ENCODE measurements around the gene RXFP3. TPM values are rescaled to one million over a fixed set of nuclear protein-coding genes. Genes with fewer than 3 reads are reported as not detected.
A peak's percentile ranks its signal among the peaks of the same experiment; 100 is the strongest.

RXFP3 gene
- total and polyA plus RNA-seq, 2 of the 8 experiments (the other 6 are each of a cell fraction or from before 2014, with no cell fraction given): 0.15 TPM; not detected in 1

DNA sequence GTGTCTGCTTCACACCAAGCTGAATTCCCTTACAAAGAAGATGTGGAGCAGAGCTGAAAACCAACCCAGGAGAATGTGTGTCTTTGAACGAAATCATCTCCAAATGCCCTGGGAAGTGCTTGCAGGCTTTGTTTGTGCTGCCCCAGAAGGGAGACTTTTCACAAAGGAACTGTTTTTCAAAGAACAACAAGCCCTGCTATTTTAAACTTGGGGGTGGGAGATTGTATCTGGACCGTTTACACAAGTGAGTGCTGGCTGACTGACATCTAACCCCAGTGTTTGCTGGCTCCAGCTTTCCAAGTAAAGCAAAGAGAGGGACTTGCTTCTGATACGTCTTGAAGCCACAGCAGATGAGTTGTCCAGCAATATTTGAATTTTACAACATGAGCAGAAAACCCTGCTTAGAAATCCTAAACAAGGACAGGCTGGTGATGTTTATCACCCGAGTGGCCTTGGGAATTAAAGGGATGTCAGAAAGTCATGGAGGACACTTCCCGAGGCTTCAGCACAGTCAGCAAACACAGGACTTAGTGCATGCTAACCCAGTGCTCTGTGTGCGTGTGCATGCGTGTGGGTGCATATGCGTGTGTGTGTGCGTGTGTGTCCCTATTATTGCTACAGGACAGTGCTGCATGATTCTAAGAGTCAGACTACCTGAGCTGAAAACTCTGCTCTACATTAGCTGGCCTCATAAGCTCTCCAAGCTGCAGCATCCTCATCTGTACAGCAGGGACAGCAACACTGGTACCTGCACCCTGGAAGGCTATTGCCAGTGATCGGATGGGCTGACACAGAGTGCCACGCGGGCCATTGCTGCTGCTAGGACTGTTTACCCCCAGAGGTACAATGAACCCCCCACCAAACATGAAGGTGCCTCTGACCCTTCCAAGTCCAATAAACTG, 45.8 kb upstream of the RXFP3 start:
- CTCF ChIA-PET (ENCODE audit: partially characterized antibody): interaction anchor here (0.6 to 2.6 kb wide), 6 partner anchors 7 to 302 kb away, joined by 3 to 12 read pairs (median 4); partner anchors contain the start of gene RXFP3
- H3K9me3 ChIP-seq (ENCODE audit: insufficient read depth in 2 of 2, low read depth in 1 of 2, low read length in 1 of 2): no peaks in the 10 kb centered on the region
- no peak overlapping the region for H3K9ac ChIP-seq (replicated peaks in 1 of 4; ENCODE audit: extremely low read depth in 1 of 4, low read depth in 3 of 4, low read length in 3 of 4)
- TF ChIP-seq FOSL1 (IDR thresholded peaks at IDR 0.05; ENCODE audit: insufficient read depth, low read depth, low read length): no peak
- no peak for TF ChIP-seq NANOG (IDR thresholded peaks at IDR 0.05; ENCODE audit: insufficient read depth, low read depth, low read length, poor library complexity, severe bottlenecking)
- no peak for TF ChIP-seq SRF (IDR thresholded peaks at IDR 0.05; ENCODE audit: low read depth, low read length)

More for the DNA sequence above, 45.8 kb upstream of the RXFP3 start:
- H2BK20ac ChIP-seq (ENCODE audit: low read length): no peak overlapping the region; the same call in 1 of the 2 replicates
- H3K27ac ChIP-seq (ENCODE audit: low read depth, low read length): no peak overlapping the region
- no peaks in the 10 kb centered on the region for H3K36me3 ChIP-seq (ENCODE audit: control insufficient read depth in 2 of 4, insufficient read depth in 4 of 4, low read length in 3 of 4)
- no peak overlapping the region for H2BK120ac ChIP-seq (replicated peaks; ENCODE audit: low read depth, low read length)
- no peaks in the 10 kb centered on the region for H4K20me1 ChIP-seq (replicated peaks in 1 of 2; ENCODE audit: control insufficient read depth in 1 of 2, insufficient read depth in 2 of 2, low read length in 2 of 2)
- 0 out of 2 replicates have a peak overlapping the region, but pooled peaks have one; percentile 32 for H2AK5ac ChIP-seq (ENCODE audit: low read depth, low read length)
- peak overlapping the region; percentile 49 for H4K91ac ChIP-seq (replicated peaks; ENCODE audit: insufficient read length, low read length)
- H2BK5ac ChIP-seq (ENCODE audit: low read depth, low read length): no peak overlapping the region
- H2BK15ac ChIP-seq (ENCODE audit: low read length): 0 out of 2 replicates have a peak overlapping the region, but pooled peaks have one; percentile 33
- peak overlapping the region; percentile 75 to 97 for H3K4me2 ChIP-seq (ENCODE audit: insufficient read depth in 1 of 2, low read depth in 2 of 2, low read length in 2 of 2)
- H3K4me1 ChIP-seq (replicated peaks in 1 of 4; ENCODE audit: control insufficient read depth in 3 of 4, insufficient read depth in 4 of 4, low read length in 3 of 4): peaks cover 4 to 19% (median 12%) of the 10 kb centered on the region in 4 experiments
- peak overlapping the region; percentile 20; the same call in 1 of the 2 replicates for H2BK12ac ChIP-seq (ENCODE audit: low read depth, low read length)
- H2AFZ ChIP-seq (ENCODE audit: low read length): no peak overlapping the region
- no peaks in the 10 kb centered on the region; a peak in 1 of 7 replicates for H3K27me3 ChIP-seq (replicated peaks in 1 of 4; ENCODE audit: control insufficient read depth in 3 of 4, extremely low read depth in 1 of 4, insufficient read depth in 3 of 4, low read length in 3 of 4)
- H3K18ac ChIP-seq (ENCODE audit: extremely low read depth, low read length): no peak overlapping the region
- WGBS, 2 experiments (ENCODE audit: extremely low coverage in 1 of 2, insufficient coverage in 1 of 2, insufficient read length in 1 of 2, insufficient replicate concordance in 2 of 2, low coverage in 1 of 2, low lambda C conversion rate in 2 of 2, missing lambda C conversion rate in 1 of 2): 71% methylated on average over 12 of the region's 12 CpGs; no CpG with 5 or more reads in 1 of the 2 experiments
- H3K23ac ChIP-seq (ENCODE audit: insufficient read length): no peak overlapping the region
- H3K79me2 ChIP-seq (ENCODE audit: control insufficient read depth in 1 of 2, insufficient read depth in 2 of 2, low read length in 2 of 2): peaks cover 0 to 17% of the 10 kb centered on the region in 2 experiments; a peak in 1 of 4 replicates
- DNase-seq (ENCODE audit: low read depth in 1 of 2, low spot score in 2 of 2) (no peak), FAIRE-seq (no peak)
- H3K14ac ChIP-seq (ENCODE audit: insufficient read length): no peak overlapping the region
- H3K4ac ChIP-seq (replicated peaks; ENCODE audit: insufficient read length, low read depth, low read length): peak overlapping the region; percentile 22
- no peak overlapping the region for H4K5ac ChIP-seq (ENCODE audit: insufficient read length, low read depth, low read length)
- H3K23me2 ChIP-seq (ENCODE audit: low read depth, low read length): peaks cover 4% of the 10 kb centered on the region; the same call in 1 of the 2 replicates
- no peak overlapping the region for H4K8ac ChIP-seq (ENCODE audit: extremely low read depth, insufficient read depth, low read length)
- no peak overlapping the region for H3K56ac ChIP-seq (replicated peaks; ENCODE audit: insufficient read length, low read depth, low read length)
- POLR2A ChIA-PET (ENCODE audit: partially characterized antibody): interaction anchor here (1.4 to 1.5 kb wide), 2 partner anchors 11 to 85 kb away, joined by 3 to 5 read pairs; no protein-coding TSS in a partner anchor
- no peaks in the 10 kb centered on the region; the same call in 1 of the 2 replicates for H3K79me1 ChIP-seq (ENCODE audit: low read depth, low read length)
- H3K4me3 ChIP-seq (ENCODE audit: extremely low read depth in 1 of 4, insufficient read depth in 2 of 4, low read depth in 3 of 4, low read length in 4 of 4): peak overlapping the region; percentile 22 to 64 (median 48); a peak in 6 of 8 replicates
